OCI-LY7 (cell line): ENCODE measurements around the gene KIF26A. TPM values are rescaled to one million over a fixed set of nuclear protein-coding genes. Genes with fewer than 3 reads are reported as not detected.

ENCODE experiments used
- BruUV-seq: library from RNA; stranded (reverse); fragments of 400-500 nt; replicated peaks from 2 replicates; lab custom pipeline; 2021; lab: Mats Ljungman, UMichigan
- CTCF ChIA-PET: fragments of 300-600 bp; sonication (Branson Sonifier 250); formaldehyde crosslinking; loops from one replicate; lab custom pipeline; 2022; ENCODE audit warnings: antibody characterized with exemption; ENCODE audit not compliant: unreplicated experiment; lab: Charles Lee
- POLR2A ChIA-PET: fragments of 300-600 bp; sonication (Branson Sonifier 250); formaldehyde crosslinking; loops from one replicate; lab custom pipeline; 2022; ENCODE audit warnings: antibody characterized with exemption; lab: Charles Lee
- DNase-seq: peaks from one replicate; pipeline ENCODE4 v3.0.0-alpha.2; 2015; ENCODE audit warnings: low spot score
- H2AFZ ChIP-seq: fragments of 200-600 bp; sonication (generic), shearing (Covaris generic); 2 replicates; pipeline ENCODE4 v1.6.1; 2014; ENCODE audit warnings: mild to moderate bottlenecking, antibody characterized with exemption, low read length, moderate library complexity
- H3K27ac ChIP-seq: fragments of 200-600 bp; sonication (generic); 2 replicates; pipeline ENCODE4 v1.5.1; 2014; ENCODE audit warnings: mixed run types, low read depth, mild to moderate bottlenecking, moderate library complexity, low read length, inconsistent platforms; ENCODE audit not compliant: poor library complexity, severe bottlenecking
- H3K36me3 ChIP-seq: fragments of 200-600 bp; sonication (generic); 2 replicates; pipeline ENCODE4 v1.6.1; 2014; ENCODE audit warnings: mild to moderate bottlenecking, antibody characterized with exemption, low read length, moderate library complexity, mixed read lengths; ENCODE audit not compliant: insufficient read depth
- H3K4me1 ChIP-seq: fragments of 200-600 bp; sonication (generic); 2 replicates; pipeline ENCODE4 v1.5.1; 2014; ENCODE audit warnings: mild to moderate bottlenecking, low read length; ENCODE audit not compliant: insufficient read depth, poor library complexity, severe bottlenecking
- H3K4me2 ChIP-seq: fragments of 200-600 bp; sonication (generic); 2 replicates; pipeline ENCODE4 v1.6.1; 2014; ENCODE audit warnings: mild to moderate bottlenecking, low read length
- H3K4me3 ChIP-seq: fragments of 200-600 bp; sonication (generic); 2 replicates; pipeline ENCODE4 v1.5.1; 2014; ENCODE audit warnings: mild to moderate bottlenecking, low read depth, low read length; ENCODE audit not compliant: poor library complexity, severe bottlenecking
- H3K79me2 ChIP-seq: fragments of 200-600 bp; sonication (generic); 2 replicates; pipeline ENCODE4 v1.6.1; 2016; ENCODE audit warnings: low read depth, mild to moderate bottlenecking, low read length, moderate library complexity, mixed read lengths; ENCODE audit not compliant: insufficient read depth
- H3K9me2 ChIP-seq: fragments of 200-600 bp; sonication (generic); 2 replicates; pipeline ENCODE4 v1.6.1; 2016; ENCODE audit warnings: mild to moderate bottlenecking, low read length, mixed read lengths; ENCODE audit not compliant: insufficient read depth
- H3K9me3 ChIP-seq: fragments of 200-600 bp; sonication (generic); 2 replicates; pipeline ENCODE4 v1.6.1; 2014; ENCODE audit warnings: mild to moderate bottlenecking, mixed run types, low read length, mixed read lengths
- H4K20me1 ChIP-seq: fragments of 200-600 bp; sonication (generic); 2 replicates; pipeline ENCODE4 v1.6.1; 2014; ENCODE audit warnings: mild to moderate bottlenecking, antibody characterized with exemption, low read length, moderate library complexity, mixed read lengths; ENCODE audit not compliant: insufficient read depth
- EZH2phosphoT487 ChIP-seq: fragments of 200-600 bp; sonication (generic); IDR thresholded peaks from 2 replicates; pipeline ENCODE4 v1.6.1; 2018; ENCODE audit warnings: low read depth, borderline replicate concordance, mild to moderate bottlenecking, mixed run types, antibody characterized with exemption, low read length, moderate library complexity, mixed read lengths
- intact Hi-C: fragments of 100-400 bp; cut with micrococcal nuclease; formaldehyde crosslinking; loops from one replicate; pipeline ENCODE4 v1.10.0; 2022; ENCODE audit not compliant: unreplicated experiment
- total RNA-seq, 2 experiments: library from RNA; depleted of rRNA in 1 of 2; stranded (reverse); fragments of >200 nt in 1 of 2; shearing (Covaris generic) in 1 of 2; gene quantifications; 2 replicates each; pipeline ENCODE4 v1.2.3, GENCODE V29; 2014 to 2022
- TF ChIP-seq, protein P1 (sequence below): fragments of 200-600 bp; sonication (generic); conservative IDR thresholded peaks from 2 replicates; pipeline ENCODE4 v1.5.1; 2014; ENCODE audit warnings: mild to moderate bottlenecking, antibody characterized with exemption, low read length, moderate library complexity, mixed read lengths

KIF26A gene
- total RNA-seq, 2 experiments from 2014 or later = not detected

DNA sequence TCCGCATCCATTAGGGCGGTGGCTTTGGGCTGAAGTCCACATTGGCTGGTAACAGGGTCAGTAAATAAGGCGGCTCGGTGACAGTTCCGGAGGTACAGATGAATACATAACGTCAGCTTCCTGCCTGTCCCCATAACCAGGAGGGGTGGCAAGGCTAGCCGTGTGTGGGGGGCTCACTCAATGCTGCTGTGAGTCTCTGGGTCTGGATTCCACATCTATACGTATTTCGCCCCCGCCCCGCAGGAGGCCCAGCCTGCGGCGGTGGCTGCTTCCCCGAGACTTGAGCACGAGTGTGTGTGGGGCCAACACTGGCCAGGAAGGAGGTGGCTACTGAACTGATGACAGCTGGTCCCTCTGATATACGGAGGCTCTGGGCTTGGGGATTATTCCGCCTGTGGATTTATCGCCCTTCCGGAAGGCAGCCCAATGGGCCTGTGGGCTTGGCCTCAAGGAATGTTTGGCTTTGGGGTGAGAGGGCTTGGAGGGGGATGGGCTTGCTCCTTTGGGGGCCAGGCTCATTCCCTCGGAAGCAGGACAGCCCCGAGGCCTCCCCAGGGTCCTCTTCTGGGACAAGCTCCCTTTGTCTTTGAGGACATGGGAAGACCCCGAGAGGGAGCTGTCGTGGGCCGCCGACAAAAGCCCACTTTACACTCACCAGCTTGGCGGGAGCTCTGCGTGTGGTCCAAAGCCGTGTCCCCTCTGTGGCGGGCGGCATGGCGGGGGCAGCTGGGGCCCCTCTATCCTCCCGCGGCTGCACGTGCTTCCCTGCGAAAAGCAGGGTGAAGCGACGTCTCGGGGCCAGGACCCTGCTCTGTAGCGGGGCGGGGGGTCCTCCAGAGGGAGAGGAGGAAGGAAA, 82.1 kb downstream of the KIF26A start:
- no peak for TF ChIP-seq EZH2phosphoT487
- TF ChIP-seq, protein P1, sequence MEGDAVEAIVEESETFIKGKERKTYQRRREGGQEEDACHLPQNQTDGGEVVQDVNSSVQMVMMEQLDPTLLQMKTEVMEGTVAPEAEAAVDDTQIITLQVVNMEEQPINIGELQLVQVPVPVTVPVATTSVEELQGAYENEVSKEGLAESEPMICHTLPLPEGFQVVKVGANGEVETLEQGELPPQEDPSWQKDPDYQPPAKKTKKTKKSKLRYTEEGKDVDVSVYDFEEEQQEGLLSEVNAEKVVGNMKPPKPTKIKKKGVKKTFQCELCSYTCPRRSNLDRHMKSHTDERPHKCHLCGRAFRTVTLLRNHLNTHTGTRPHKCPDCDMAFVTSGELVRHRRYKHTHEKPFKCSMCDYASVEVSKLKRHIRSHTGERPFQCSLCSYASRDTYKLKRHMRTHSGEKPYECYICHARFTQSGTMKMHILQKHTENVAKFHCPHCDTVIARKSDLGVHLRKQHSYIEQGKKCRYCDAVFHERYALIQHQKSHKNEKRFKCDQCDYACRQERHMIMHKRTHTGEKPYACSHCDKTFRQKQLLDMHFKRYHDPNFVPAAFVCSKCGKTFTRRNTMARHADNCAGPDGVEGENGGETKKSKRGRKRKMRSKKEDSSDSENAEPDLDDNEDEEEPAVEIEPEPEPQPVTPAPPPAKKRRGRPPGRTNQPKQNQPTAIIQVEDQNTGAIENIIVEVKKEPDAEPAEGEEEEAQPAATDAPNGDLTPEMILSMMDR = no peak
- ChIA-PET CTCF (no interaction called here), POLR2A (no interaction called here)
- Histone ChIP-seq H3K4me3 (no peak overlapping the region), H3K79me2 (no peaks in the 10 kb centered on the region), H4K20me1 (no peaks in the 10 kb centered on the region), H2AFZ (no peak overlapping the region), H3K36me3 (no peaks in the 10 kb centered on the region), H3K4me1 (peaks cover 7% of the 10 kb centered on the region), H3K27ac (no peak overlapping the region), H3K4me2 (no peak overlapping the region), H3K9me3 (no peaks in the 10 kb centered on the region), H3K9me2 (no peaks in the 10 kb centered on the region)
- no TSS peak for BruUV-seq
- intact Hi-C loops = no loop called here
- no peak for DNase-seq

GRCh38 chr14:104221071-104221625, 82.8 kb downstream of the KIF26A start:
- Histone ChIP-seq H3K36me3 (no peaks in the 10 kb centered on the region), H3K4me2 (no peak overlapping the region), H3K9me3 (no peaks in the 10 kb centered on the region), H4K20me1 (no peaks in the 10 kb centered on the region), H3K4me3 (no peak overlapping the region), H2AFZ (no peak overlapping the region), H3K79me2 (no peaks in the 10 kb centered on the region), H3K4me1 (peaks cover 7% of the 10 kb centered on the region), H3K27ac (no peak overlapping the region), H3K9me2 (no peaks in the 10 kb centered on the region)
- ChIA-PET POLR2A (no interaction called here), CTCF (no interaction called here)
- intact Hi-C loops = no loop called here
- DNase-seq = no peak
- no peak for TF ChIP-seq EZH2phosphoT487
- BruUV-seq = no TSS peak

DNA sequence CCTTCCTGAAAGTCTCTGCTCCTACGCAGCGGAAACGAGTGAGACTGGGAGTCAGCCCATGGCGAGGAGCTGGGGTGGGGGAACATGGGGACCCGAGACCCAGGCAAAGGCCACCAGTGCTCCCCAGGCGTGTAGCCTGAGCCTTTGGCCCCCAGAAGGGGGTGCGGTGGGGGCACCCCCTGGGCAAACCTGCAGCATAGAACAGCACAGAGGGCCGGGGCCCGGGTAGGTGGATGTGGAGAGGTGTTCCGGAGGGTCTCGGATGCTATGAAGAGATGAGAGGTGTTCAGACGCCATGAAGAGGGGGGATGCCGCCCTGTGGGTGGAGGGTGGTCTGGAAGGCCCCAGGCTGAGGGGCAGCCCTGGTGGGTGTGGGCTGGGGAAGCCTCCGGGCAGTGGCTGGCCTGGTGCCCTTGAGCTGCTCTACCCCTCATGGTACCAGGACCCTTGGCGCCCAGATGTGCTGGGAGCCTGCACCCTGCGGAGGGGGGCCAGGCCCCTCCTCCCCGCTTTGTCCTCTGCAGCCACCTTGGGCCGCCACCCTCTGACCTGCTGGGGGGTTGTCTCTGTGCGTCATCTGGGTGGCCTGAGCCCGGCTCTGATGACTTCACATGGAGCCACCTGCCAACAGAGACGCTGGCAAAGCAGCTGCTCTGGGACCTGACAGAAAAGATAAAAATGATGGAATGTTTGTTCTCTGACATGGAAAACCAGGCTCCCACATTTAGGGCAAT, 83.4 kb downstream of the KIF26A start:
- no peaks in the 10 kb centered on the region for H4K20me1 ChIP-seq
- no peak overlapping the region for H3K4me3 ChIP-seq
- no peak overlapping the region for H3K4me2 ChIP-seq
- H3K9me3 ChIP-seq = no peaks in the 10 kb centered on the region
- no TSS peak for BruUV-seq
- no peak overlapping the region for H3K27ac ChIP-seq
- TF ChIP-seq EZH2phosphoT487 = no peak
- TF ChIP-seq, protein P1 = no peak
- H3K36me3 ChIP-seq = no peaks in the 10 kb centered on the region
- H3K9me2 ChIP-seq = no peaks in the 10 kb centered on the region
- CTCF ChIA-PET = no interaction called here
- H2AFZ ChIP-seq = no peak overlapping the region
- H3K4me1 ChIP-seq = peaks cover 10% of the 10 kb centered on the region
- no peak for DNase-seq
- POLR2A ChIA-PET = no interaction called here
- intact Hi-C loops = no loop called here
- H3K79me2 ChIP-seq = no peaks in the 10 kb centered on the region
